HG03103 (cell line): ENCODE results near the gene PITX2.
A peak's percentile ranks its signal among the peaks of the same experiment; 100 is the strongest.

Experiments used
- ATAC-seq: cut with Tn5 transposase; IDR thresholded peaks from one replicate; pipeline ENCODE4 v1.9.1; 2021; ENCODE audit warnings: low read depth; ENCODE audit not compliant: unreplicated experiment

Gene PITX2

GRCh38 chr4:110622841-110623717, at the start of gene PITX2:
Gene PITX2, minus strand, starts transcription at chr4:110623077. Its CDS starts 617 bp downstream, at chr4:110622460.
- ATAC-seq, result peak; percentile 76

- no peak for ATAC-seq
Measured at GRCh38 chr4:110671679-110672078, 48.8 kb upstream of the PITX2 start.

- no peak for ATAC-seq
Measured at GRCh38 chr4:110669663-110670062, 46.8 kb upstream of the PITX2 start.

- no peak for ATAC-seq
Measured at GRCh38 chr4:110668463-110669235, 45.8 kb upstream of the PITX2 start.

- ATAC-seq, result no peak
Measured at GRCh38 chr4:110667670-110668069, 44.8 kb upstream of the PITX2 start.

GRCh38 chr4:110666030-110666429, 43.2 kb upstream of the PITX2 start:
- ATAC-seq, result no peak

- no peak for ATAC-seq
Measured at GRCh38 chr4:110663738-110664444, 41.0 kb upstream of the PITX2 start.

GRCh38 chr4:110663206-110663605, 40.3 kb upstream of the PITX2 start:
- no peak for ATAC-seq

GRCh38 chr4:110660755-110661154, 37.9 kb upstream of the PITX2 start:
- no peak for ATAC-seq

GRCh38 chr4:110654254-110654635, 31.4 kb upstream of the PITX2 start:
- ATAC-seq, result no peak

GRCh38 chr4:110653321-110654253, 30.7 kb upstream of the PITX2 start:
- no peak for ATAC-seq

GRCh38 chr4:110644008-110644407, 21.1 kb upstream of the PITX2 start:
- ATAC-seq, result no peak

- no peak for ATAC-seq
Measured at GRCh38 chr4:110643096-110643495, 20.2 kb upstream of the PITX2 start.

- no peak for ATAC-seq
Measured at GRCh38 chr4:110641218-110641617, 18.3 kb upstream of the PITX2 start.

GRCh38 chr4:110640576-110640975, 17.7 kb upstream of the PITX2 start:
- ATAC-seq, result no peak

GRCh38 chr4:110639207-110640090, 16.6 kb upstream of the PITX2 start:
- no peak for ATAC-seq

- ATAC-seq, result no peak
Measured at GRCh38 chr4:110638089-110638746, 15.3 kb upstream of the PITX2 start.

- no peak for ATAC-seq
Measured at GRCh38 chr4:110637408-110638088, 14.7 kb upstream of the PITX2 start.
